Measurements from ENCODE around the gene MNX1. TPM values are rescaled to one million over a fixed set of nuclear protein-coding genes. Genes with fewer than 3 reads are reported as not detected.

MNX1 gene
- total RNA-seq, 1 donor from 2014 or later: not detected

DNA sequence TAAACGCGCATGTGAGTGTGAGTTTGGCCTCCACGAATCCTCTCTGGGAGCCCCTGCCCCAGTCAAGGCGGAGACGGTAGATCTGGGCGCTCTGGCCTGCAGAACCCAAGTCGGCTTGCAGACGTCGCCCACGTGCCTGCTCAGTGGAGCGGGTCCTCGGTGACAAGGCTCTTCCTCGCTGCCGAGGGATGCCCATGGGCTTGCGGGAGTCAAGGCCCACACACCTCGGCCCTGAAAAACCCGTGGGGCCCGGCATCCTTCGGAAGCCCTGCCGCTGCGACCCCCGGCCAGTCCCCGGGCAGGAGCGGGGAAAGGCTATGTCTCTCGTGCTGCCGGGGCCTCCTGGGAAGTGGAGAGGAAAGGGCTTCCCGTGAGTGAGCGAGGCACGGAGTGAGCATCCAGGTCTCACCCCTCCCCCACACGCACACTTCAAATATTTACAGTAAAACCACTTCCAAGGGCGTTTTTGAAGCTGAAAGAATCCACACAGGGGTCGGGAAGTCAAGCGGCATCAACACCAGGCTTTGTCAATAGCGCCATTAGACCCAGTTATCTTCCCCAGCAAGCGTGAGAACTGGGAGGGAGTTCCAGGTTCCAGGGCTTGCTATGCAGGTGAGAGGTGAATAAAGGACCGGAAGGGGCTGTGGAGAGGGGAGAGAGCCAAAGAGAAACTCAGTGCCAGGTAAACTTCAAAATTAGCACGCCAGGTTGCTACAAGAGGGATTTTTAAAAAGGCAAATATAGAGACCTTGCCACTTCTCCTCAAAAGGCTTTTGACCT is 1.1 kb upstream of the MNX1 start:
- FAIRE-seq (no peak), DNase-seq (ENCODE audit: low read depth) (no peak)
- TF ChIP-seq, protein P1, sequence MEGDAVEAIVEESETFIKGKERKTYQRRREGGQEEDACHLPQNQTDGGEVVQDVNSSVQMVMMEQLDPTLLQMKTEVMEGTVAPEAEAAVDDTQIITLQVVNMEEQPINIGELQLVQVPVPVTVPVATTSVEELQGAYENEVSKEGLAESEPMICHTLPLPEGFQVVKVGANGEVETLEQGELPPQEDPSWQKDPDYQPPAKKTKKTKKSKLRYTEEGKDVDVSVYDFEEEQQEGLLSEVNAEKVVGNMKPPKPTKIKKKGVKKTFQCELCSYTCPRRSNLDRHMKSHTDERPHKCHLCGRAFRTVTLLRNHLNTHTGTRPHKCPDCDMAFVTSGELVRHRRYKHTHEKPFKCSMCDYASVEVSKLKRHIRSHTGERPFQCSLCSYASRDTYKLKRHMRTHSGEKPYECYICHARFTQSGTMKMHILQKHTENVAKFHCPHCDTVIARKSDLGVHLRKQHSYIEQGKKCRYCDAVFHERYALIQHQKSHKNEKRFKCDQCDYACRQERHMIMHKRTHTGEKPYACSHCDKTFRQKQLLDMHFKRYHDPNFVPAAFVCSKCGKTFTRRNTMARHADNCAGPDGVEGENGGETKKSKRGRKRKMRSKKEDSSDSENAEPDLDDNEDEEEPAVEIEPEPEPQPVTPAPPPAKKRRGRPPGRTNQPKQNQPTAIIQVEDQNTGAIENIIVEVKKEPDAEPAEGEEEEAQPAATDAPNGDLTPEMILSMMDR (IDR thresholded peaks at IDR 0.05; ENCODE audit: insufficient read depth, low read length, severe bottlenecking): no peak
- no peaks in the 10 kb centered on the region for H3K36me3 ChIP-seq (ENCODE audit: control insufficient read depth, insufficient read depth, low read length)
- H3K27me3 ChIP-seq (ENCODE audit: control insufficient read depth, insufficient read depth, low read length): peaks cover 56% of the 10 kb centered on the region
- H3K4me3 ChIP-seq (ENCODE audit: low read depth, low read length): peak overlapping the region; percentile 49

DNA sequence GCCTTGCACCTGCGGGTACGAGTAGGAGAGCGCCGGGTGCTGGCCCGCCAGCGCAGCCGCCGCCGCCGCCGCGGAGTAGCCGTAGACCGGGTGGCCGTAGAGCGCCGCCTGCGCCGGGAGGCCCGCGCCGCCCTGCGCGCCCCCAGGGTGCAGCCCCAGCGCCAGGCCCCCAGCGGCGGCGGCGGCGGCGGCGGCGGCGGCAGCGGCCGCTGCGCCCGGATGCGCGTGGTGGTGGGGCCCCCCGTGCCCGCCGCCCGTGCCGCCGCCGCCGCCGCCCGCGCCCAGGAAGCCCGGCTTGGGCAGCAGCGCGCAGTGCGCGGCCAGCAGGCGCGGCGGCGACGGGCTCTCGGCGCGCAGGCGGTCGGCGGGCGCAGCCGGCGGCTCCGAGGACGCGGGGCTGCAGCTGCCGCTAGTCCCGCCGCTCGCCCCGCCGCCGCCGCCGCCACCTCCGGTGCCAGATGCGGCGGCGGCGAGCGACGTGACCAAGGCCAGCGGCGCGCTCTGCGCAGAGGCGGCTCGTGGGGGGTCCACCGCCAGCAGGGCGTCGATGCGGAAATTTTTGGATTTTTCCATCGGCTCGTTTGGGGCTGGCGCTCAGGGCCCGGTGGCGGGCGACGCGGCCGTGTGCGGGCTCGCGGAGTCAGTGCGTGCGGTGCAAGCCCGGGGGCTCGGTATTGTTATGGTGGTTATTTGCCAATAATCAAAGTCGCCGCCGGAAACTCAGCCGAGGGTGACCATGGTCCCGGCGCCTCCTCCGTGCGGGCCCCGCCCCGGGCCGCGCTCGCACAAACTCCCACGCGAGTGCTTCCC is 480 bp downstream of the MNX1 start:
- peaks cover 61% of the 10 kb centered on the region for H3K27me3 ChIP-seq (ENCODE audit: control insufficient read depth, insufficient read depth, low read length)
- DNase-seq (ENCODE audit: low read depth) (no peak), FAIRE-seq (no peak)
- H3K4me3 ChIP-seq (ENCODE audit: low read depth, low read length): peak overlapping the region; percentile 49
- H3K36me3 ChIP-seq (ENCODE audit: control insufficient read depth, insufficient read depth, low read length): no peaks in the 10 kb centered on the region
- TF ChIP-seq, protein P1 (IDR thresholded peaks at IDR 0.05; ENCODE audit: insufficient read depth, low read length, severe bottlenecking): no peak

DNA sequence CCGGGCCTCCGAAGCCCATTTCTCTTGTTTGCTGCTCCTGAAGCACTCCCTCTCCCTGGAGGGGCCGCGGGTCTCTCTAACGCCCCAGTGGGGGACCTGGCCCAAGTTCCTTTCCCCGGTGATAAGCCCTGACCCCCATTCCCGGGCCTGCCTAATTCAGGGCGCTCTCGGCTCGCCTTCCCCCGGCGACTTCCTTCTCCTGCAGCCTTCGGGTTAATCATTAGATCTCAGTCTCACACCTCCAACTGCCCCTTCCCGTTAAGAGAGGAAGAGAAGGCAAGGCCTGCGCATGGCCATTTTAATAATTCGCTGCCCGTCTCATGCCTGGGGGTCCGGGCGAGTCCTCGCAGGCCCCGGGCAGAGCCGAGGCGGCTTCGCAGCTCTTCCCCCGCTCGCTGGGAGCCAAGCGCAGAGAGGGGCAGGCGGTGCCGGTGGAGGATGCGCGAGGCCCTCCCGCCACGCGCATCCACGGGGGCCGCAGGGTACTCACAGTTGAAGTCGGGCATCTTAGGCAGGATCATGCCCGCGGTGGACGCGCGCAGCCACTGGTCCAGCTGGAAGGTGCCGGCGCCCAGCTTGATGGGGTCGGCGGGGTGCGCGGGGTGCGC is 1.2 kb downstream of the MNX1 start:
- DNase-seq (ENCODE audit: low read depth) (no peak), FAIRE-seq (no peak)
- TF ChIP-seq, protein P1 (IDR thresholded peaks at IDR 0.05; ENCODE audit: insufficient read depth, low read length, severe bottlenecking): no peak
- peaks cover 60% of the 10 kb centered on the region for H3K27me3 ChIP-seq (ENCODE audit: control insufficient read depth, insufficient read depth, low read length)
- no peak overlapping the region for H3K4me3 ChIP-seq (ENCODE audit: low read depth, low read length)
- no peaks in the 10 kb centered on the region for H3K36me3 ChIP-seq (ENCODE audit: control insufficient read depth, insufficient read depth, low read length)

- H3K36me3 ChIP-seq (ENCODE audit: control insufficient read depth, insufficient read depth, low read length): no peaks in the 10 kb centered on the region
- H3K4me3 ChIP-seq (ENCODE audit: low read depth, low read length): no peak overlapping the region
- peaks cover 60% of the 10 kb centered on the region for H3K27me3 ChIP-seq (ENCODE audit: control insufficient read depth, insufficient read depth, low read length)
- DNase-seq (ENCODE audit: low read depth): no peak
- TF ChIP-seq, protein P1 (IDR thresholded peaks at IDR 0.05; ENCODE audit: insufficient read depth, low read length, severe bottlenecking): no peak
- FAIRE-seq: no peak
These were observed 2.0 kb downstream of the MNX1 start for GRCh38 chr7:157008206-157009169.

DNA sequence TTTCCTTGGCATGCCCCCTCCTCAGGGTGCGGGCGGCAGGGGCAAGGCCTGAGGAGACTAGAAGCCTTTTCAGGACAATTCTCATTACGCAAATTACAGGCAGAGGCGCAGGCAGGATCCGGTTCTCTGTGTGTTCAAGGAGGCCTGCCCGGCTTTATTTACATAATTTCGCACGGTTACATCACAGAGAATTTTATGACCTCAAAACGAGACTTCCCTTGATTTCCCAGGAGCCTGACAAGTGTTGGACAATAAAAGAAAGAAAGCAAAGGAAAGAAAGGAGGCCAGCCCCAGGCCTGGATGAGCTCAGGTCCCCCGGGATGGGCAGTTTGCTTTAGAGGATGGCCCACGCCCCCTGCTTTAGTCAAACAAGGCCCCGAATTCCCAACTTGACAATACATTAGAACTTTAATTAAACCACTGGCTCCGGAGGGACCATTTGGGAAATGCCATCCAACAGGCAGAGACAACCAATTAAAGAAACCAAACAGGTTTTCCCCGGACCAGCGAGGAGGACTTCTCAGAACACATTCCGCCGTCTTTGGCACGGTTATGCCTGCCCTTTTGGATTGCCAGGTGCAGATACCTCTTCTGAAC is 2.9 kb downstream of the MNX1 start:
- Histone ChIP-seq H3K4me3 (ENCODE audit: low read depth, low read length) (no peak overlapping the region), H3K27me3 (ENCODE audit: control insufficient read depth, insufficient read depth, low read length) (peaks cover 61% of the 10 kb centered on the region), H3K36me3 (ENCODE audit: control insufficient read depth, insufficient read depth, low read length) (no peaks in the 10 kb centered on the region)
- no peak for DNase-seq (ENCODE audit: low read depth)
- TF ChIP-seq, protein P1 (IDR thresholded peaks at IDR 0.05; ENCODE audit: insufficient read depth, low read length, severe bottlenecking): no peak
- FAIRE-seq: no peak
